ENCODE results near the gene ANKRD66.

Gene ANKRD66

GRCh38 chr6:46796848-46797580 is 50.3 kb downstream of the ANKRD66 start:
- TF ChIP-seq CTCF (IDR thresholded peaks at IDR 0.05; ENCODE audit: insufficient read depth, low read depth, low read length, missing control alignments), result no peak
- DNase-seq (ENCODE audit: low read depth), result no peak
- H3K4me3 ChIP-seq (ENCODE audit: low read depth, low read length), result no peak overlapping the region

GRCh38 chr6:46799657-46800056 is 52.9 kb downstream of the ANKRD66 start:
- TF ChIP-seq CTCF (IDR thresholded peaks at IDR 0.05; ENCODE audit: insufficient read depth, low read depth, low read length, missing control alignments), result no peak
- no peak for DNase-seq (ENCODE audit: low read depth)
- H3K4me3 ChIP-seq (ENCODE audit: low read depth, low read length), result no peak overlapping the region

GRCh38 chr6:46808806-46809205 is 62.1 kb downstream of the ANKRD66 start:
- TF ChIP-seq CTCF (IDR thresholded peaks at IDR 0.05; ENCODE audit: insufficient read depth, low read depth, low read length, missing control alignments), result no peak
- H3K4me3 ChIP-seq (ENCODE audit: low read depth, low read length), result no peak overlapping the region
- no peak for DNase-seq (ENCODE audit: low read depth)
